ENCODE results near the gene ZNF839. TPM values are rescaled to one million over a fixed set of nuclear protein-coding genes. Genes with fewer than 3 reads are reported as not detected.

The ZNF839 gene
- polyA plus RNA-seq, 2 of the 4 experiments (the other 2 are of a cell fraction): 6.0 to 10.8 TPM

- ATAC-seq (no peak), DNase-seq (ENCODE audit: low read depth in 1 of 2, low spot score in 1 of 2) (no peak), FAIRE-seq (no peak)
- TF ChIP-seq ZNF302 (CRISPR knock-in tag; IDR thresholded peaks at IDR 0.05): no peak
- no peak for TF ChIP-seq BCL3 (IDR thresholded peaks at IDR 0.05)
- no peak for TF ChIP-seq RCOR1 (IDR thresholded peaks at IDR 0.05; ENCODE audit: low read depth, low read length)
- no peak for TF ChIP-seq REST (IDR thresholded peaks at IDR 0.05)
- no peak for TF ChIP-seq RARB (CRISPR knock-in tag; IDR thresholded peaks at IDR 0.05)
- no peak for TF ChIP-seq MAZ (IDR thresholded peaks at IDR 0.05; ENCODE audit: borderline replicate concordance, low read depth, low read length)
- no peak for TF ChIP-seq NR3C1 (IDR thresholded peaks at IDR 0.05)
- no peak for TF ChIP-seq PHF8 (IDR thresholded peaks at IDR 0.05; ENCODE audit: borderline replicate concordance, low read depth)
- TF ChIP-seq HEYL (CRISPR knock-in tag; IDR thresholded peaks at IDR 0.05): no peak
- no peak for TF ChIP-seq PBX3 (IDR thresholded peaks at IDR 0.05)
- TF ChIP-seq POLR2A (IDR thresholded peaks at IDR 0.05; ENCODE audit: low read length): no peak
- TF ChIP-seq BHLHE40 (IDR thresholded peaks at IDR 0.05; ENCODE audit: low read depth, low read length): no peak
- TF ChIP-seq HOXA7 (CRISPR knock-in tag; IDR thresholded peaks at IDR 0.05): no peak
- no peak for TF ChIP-seq GATA3 (IDR thresholded peaks at IDR 0.05; ENCODE audit: borderline replicate concordance)
- TF ChIP-seq KDM5A (IDR thresholded peaks at IDR 0.05): no peak
- TF ChIP-seq RNF2 (IDR thresholded peaks at IDR 0.05; ENCODE audit: borderline replicate concordance, low read depth): no peak
- no peak for TF ChIP-seq POLR2AphosphoS2 (conservative IDR thresholded peaks at IDR 0.05; ENCODE audit: low read length)
- TF ChIP-seq KDM1A (IDR thresholded peaks at IDR 0.05; ENCODE audit: low read depth): no peak
- TF ChIP-seq ZC3H11A (IDR thresholded peaks at IDR 0.05): no peak
- no peak for TF ChIP-seq ZSCAN20 (CRISPR knock-in tag; IDR thresholded peaks at IDR 0.05)
- Histone ChIP-seq H3K4me3 (no peak overlapping the region), H3K27ac (no peak overlapping the region), H3K4me2 (no peak overlapping the region), H3K4me1 (no peaks in the 10 kb centered on the region), H3K9me3 (no peaks in the 10 kb centered on the region)
- POLR2A ChIA-PET: no interaction called here
- WGBS (ENCODE audit: missing lambda C conversion rate): 90% methylated on average over 5 of the region's 5 CpGs
- CTCF ChIA-PET: interaction anchor here (1.4 to 1.5 kb wide), 2 partner anchors 13 to 17 kb away, joined by 4 read pairs; no protein-coding TSS in a partner anchor
Observed at GRCh38 chr14:102375119-102375518, 55.6 kb downstream of the ZNF839 start.

- no peak for TF ChIP-seq JUNB (IDR thresholded peaks at IDR 0.05)
- TF ChIP-seq CBX8 (IDR thresholded peaks at IDR 0.05): no peak
- TF ChIP-seq RNF2 (IDR thresholded peaks at IDR 0.05; ENCODE audit: borderline replicate concordance, low read depth): no peak
- TF ChIP-seq ZNF302 (CRISPR knock-in tag; IDR thresholded peaks at IDR 0.05): no peak
- no peak for TF ChIP-seq POLR2AphosphoS2 (conservative IDR thresholded peaks at IDR 0.05; ENCODE audit: low read length)
- no peak for TF ChIP-seq HOXA7 (CRISPR knock-in tag; IDR thresholded peaks at IDR 0.05)
- no peak for TF ChIP-seq CHD2 (IDR thresholded peaks at IDR 0.05; ENCODE audit: low read length, partially characterized antibody)
- TF ChIP-seq MAX (IDR thresholded peaks at IDR 0.05): no peak
- TF ChIP-seq EHF (CRISPR knock-in tag; IDR thresholded peaks at IDR 0.05): no peak
- TF ChIP-seq FOSL2 (IDR thresholded peaks at IDR 0.05): no peak
- TF ChIP-seq FOSL2 (CRISPR knock-in tag; IDR thresholded peaks at IDR 0.05): no peak
- no peak for TF ChIP-seq ZSCAN20 (CRISPR knock-in tag; IDR thresholded peaks at IDR 0.05)
- no peak for TF ChIP-seq MAZ (IDR thresholded peaks at IDR 0.05; ENCODE audit: borderline replicate concordance, low read depth, low read length)
- no peak for TF ChIP-seq ZFP36 (IDR thresholded peaks at IDR 0.05; ENCODE audit: borderline replicate concordance, partially characterized antibody)
- no peak for TF ChIP-seq HOXB13 (CRISPR knock-in tag; IDR thresholded peaks at IDR 0.05; ENCODE audit: low read depth)
- no peak for TF ChIP-seq MAFK (IDR thresholded peaks at IDR 0.05; ENCODE audit: partially characterized antibody)
- TF ChIP-seq HMGXB4 (CRISPR knock-in tag; IDR thresholded peaks at IDR 0.05; ENCODE audit: borderline replicate concordance): no peak
- no peak for TF ChIP-seq HOXB5 (CRISPR knock-in tag; IDR thresholded peaks at IDR 0.05)
- TF ChIP-seq NPAS2 (CRISPR knock-in tag; IDR thresholded peaks at IDR 0.05; ENCODE audit: borderline replicate concordance): no peak
- ATAC-seq: no peak
- DNase-seq (ENCODE audit: low read depth in 1 of 2, low spot score in 1 of 2): no peak
- H3K4me2 ChIP-seq: no peak overlapping the region
- no peaks in the 10 kb centered on the region for H3K9me3 ChIP-seq
- ChIA-PET CTCF (interaction anchor here (0.6 to 0.9 kb wide), 2 partner anchors 61 to 216 kb away, joined by 3 read pairs; no protein-coding TSS in a partner anchor), POLR2A (no interaction called here)
- H3K4me3 ChIP-seq: no peak overlapping the region
- FAIRE-seq: no peak
- no peak overlapping the region for H3K27ac ChIP-seq
- no peaks in the 10 kb centered on the region for H3K4me1 ChIP-seq
Observed at GRCh38 chr14:102377696-102378095, 58.1 kb downstream of the ZNF839 start.
